ENCODE data around the gene CALHM3.

Gene CALHM3

DNA sequence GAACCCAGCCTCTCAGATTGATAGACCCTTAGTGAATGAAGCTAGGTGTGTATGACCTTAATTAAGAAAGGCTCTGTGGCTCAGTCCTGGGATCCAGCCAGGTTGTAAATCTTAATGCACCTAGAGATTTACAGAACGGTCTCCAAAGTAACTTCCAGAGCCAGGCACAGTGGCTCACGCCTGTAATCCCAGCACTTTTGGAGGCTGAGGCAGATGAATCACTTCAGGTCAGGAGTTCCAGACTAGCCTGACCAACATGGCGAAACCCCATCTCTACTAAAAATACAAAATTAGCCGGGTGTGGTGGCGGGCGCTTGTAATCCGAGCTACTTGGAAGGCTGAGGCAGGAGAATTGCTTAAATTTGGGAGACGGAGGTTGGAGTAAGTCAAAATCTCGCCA is 51.2 kb downstream of the CALHM3 start:
- H3K4me2 ChIP-seq, result peak overlapping the region; percentile 75
- peaks cover 89% of the 10 kb centered on the region for H3K36me3 ChIP-seq
- no peak overlapping the region for H3K4me3 ChIP-seq
- H4K20me1 ChIP-seq, result peaks cover 9% of the 10 kb centered on the region; the same call in 1 of the 2 replicates
- H3K27ac ChIP-seq, result no peak overlapping the region
- peaks cover 40% of the 10 kb centered on the region for H3K4me1 ChIP-seq
- no peaks in the 10 kb centered on the region for H3K9me3 ChIP-seq
- no peak for TF ChIP-seq Cebpa-rat (IDR thresholded peaks at IDR 0.05)
- H3K27me3 ChIP-seq, result no peaks in the 10 kb centered on the region
- no peak overlapping the region for H3K9ac ChIP-seq

DNA sequence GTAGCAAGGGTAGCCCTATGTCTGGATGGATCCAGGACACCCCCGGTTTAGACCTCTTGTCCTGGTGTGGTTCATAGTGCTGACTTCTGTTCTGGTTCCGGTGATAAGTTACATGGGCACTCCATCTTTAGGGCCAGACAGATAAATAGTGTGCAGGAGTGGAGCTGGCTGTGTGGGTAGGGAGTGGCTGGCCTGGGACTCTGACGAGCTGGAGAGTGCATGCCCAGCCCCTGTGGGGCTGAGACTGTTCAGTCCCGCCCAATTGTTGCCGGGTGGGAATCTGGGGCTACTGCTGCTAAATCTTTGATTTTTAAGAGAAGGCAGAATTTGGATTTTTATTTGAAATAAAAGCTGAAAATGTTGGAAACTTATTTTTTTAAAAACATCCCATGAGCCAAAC is 55.3 kb downstream of the CALHM3 start:
- H3K9me3 ChIP-seq, result no peaks in the 10 kb centered on the region
- no peak overlapping the region for H3K27ac ChIP-seq
- no peak for TF ChIP-seq Cebpa-rat (IDR thresholded peaks at IDR 0.05)
- H3K4me3 ChIP-seq, result no peak overlapping the region
- no peak overlapping the region for H3K4me2 ChIP-seq
- H3K9ac ChIP-seq, result no peak overlapping the region
- peaks cover 14% of the 10 kb centered on the region for H4K20me1 ChIP-seq
- H3K4me1 ChIP-seq, result peaks cover 12% of the 10 kb centered on the region
- H3K36me3 ChIP-seq, result peaks cover 99% of the 10 kb centered on the region
- H3K27me3 ChIP-seq, result no peaks in the 10 kb centered on the region
